HG02973 (cell line): ENCODE results near the gene SIAE.
A peak's percentile ranks its signal among the peaks of the same experiment; 100 is the strongest.

Experiments used
- ATAC-seq: cut with Tn5 transposase; IDR thresholded peaks from one replicate; pipeline ENCODE4 v1.9.1; 2021; ENCODE audit warnings: moderate library complexity; ENCODE audit not compliant: unreplicated experiment

The SIAE gene

DNA sequence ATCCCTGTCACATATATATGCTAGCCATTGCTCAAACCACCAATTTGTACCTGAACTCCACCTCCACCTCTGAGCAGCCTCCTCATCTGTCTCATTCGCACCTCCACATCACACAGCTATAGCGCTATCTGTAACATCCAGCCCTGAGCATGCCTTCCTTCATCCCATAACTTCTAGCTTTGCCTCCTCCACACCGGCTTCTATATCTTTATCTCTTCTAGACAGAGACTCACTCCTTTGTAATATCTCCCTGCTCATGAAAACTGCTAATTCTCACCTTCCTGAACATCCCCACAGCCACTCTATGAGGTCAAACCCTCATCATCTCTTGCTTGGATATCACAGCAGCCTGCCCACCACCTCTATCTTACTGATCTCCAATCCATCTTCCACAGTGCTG lies 5.9 kb downstream of the SIAE start:
- ATAC-seq = no peak

DNA sequence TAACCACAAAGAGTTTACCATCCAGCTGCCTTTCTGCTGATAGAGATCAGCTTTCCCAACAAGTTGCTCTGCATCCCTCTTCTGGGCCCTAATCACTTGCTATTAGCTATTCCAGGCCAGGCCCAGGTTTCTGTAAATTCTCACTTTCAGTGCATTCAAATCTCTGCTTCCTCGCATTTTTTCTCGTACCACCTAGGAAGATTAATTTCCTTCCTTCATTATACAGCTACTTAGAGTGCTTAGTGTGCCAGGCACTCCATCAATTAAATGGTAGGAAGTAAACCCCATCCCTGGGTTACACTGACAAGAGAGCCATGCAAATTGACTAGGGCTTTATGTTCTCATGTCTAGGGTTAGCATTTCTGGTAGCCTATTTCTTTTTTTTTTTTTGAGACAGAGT lies 9.7 kb downstream of the SIAE start:
- no peak for ATAC-seq

DNA sequence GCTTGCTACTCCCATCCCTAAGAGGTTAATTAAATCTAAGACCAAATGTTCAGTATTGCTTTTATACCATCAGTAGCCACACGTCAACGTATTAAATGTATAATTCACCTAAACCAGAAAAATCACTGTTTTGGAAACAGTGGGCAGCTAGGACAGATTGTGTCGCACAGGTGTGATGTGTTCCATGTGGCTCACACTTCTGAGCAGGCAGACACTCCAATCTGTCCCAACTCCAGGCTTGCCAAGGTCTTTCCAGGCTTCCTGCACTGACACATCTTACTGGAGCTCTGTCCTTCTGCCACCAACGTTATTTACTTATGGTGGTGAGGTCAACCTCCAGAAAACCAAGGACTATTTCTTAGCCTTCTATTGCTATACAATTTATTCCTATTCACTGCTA lies 11.4 kb downstream of the SIAE start:
- no peak for ATAC-seq

DNA sequence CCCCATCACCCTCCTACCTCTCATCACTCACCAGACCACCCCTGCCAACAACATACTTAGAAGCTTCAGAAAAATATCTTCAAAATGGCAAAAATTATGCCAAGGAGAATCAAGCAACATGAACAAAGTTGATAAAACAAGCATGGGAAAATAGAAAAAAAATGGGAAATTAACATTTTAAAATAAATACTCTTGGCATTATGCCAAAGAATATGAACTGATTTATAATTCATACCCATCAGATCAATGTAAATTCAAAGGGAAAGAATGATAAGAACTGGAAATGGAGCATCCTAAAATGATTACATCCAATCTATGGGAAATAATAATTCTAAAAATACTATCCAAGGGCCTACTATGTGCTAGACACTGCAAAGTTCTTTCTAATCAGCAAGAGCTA lies 12.0 kb downstream of the SIAE start:
- ATAC-seq = no peak

DNA sequence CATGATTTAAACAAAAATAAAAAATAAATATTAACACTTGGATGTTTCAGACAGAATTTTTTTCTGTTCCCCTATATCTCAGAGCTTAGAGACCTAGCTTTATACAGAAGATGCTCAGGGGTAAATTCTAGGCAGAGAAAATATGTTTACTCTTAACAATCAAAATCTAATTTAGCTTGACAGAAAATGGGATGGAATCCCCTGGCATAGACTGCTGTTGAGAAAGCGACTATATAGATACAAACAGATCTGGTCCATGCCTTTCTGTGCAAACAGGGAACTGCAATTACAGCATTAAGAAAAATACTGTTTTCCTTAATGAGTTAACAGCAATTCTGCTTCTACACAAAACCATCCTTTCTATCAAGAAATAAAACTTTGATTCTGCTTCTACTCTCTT lies 14.6 kb downstream of the SIAE start:
- no peak for ATAC-seq

DNA sequence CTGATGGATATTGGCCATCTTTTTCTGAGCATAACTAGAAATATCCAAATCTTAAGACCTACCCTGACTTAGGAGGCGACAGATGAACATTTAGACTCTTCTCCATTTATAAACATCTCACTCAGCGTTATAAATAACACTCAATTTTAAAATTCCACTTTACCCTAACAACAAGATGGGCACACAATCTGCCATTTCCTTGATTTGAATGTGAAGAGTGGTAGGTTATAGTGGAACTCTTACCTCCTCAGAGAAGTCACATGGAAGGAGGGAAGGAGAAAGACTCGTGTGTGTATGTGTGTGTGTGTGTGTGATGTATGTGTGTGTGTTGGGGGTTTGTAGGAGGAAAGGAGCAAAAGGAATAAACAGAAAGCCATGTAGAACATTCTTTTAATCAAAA lies 15.0 kb downstream of the SIAE start:
- ATAC-seq = no peak

DNA sequence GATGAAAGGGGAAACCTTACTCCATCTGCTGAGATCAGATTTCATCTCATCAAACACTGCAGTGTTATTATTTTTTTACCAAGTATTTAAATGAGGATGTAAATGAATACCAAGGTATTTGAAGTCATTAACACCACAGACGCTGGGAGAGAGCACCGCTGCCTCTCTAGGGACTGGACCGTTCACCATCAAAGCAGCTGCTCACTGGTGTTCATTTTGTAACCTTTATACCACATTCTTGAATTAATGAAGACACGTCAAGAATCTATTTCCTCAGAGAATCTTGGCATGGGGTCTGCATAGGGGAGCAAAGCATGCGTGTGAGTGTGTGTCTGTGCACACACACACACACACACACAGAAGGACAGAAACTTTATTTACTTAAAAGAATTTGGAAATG lies 15.6 kb downstream of the SIAE start:
- no peak for ATAC-seq

DNA sequence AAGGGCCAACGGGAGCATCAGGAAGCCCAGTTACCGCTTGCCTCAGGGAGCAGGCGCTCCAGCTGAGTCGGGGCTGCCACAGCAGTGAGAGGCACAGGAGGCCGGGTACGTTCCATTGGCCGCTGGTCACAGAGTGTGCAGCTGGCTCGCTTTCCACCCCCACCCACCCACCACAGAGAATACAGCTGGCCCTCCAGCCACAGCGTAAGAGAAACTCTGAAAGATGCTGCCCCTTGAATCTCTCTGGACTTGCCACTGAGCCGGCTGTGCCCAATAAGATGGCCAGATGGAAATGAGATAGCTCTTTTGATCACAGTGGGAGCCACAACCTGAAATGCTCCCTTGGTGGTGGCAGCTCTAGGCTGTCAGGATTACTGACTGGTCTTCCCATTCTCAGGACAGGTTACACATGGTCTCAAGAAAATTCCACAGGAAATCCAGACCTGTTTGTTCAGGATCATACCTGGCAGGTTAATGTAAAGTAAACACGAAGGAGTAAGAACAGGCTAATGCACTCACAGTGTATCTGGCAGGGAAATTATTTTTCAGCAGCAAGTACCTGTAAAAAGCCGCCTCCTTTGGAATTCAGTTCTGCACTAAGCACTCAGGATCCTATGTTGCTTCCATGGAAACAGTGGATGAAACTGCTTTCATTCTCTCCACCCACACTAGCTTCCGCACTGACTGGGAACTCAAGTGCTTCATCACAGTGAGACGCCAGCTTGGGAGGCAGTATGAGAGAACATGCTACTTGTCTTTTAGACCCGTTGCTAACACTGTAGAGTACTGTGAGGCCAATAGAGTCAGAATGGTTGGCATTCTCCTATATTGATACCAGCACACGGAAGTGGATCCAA lies 16.5 kb downstream of the SIAE start:
- no peak for ATAC-seq

DNA sequence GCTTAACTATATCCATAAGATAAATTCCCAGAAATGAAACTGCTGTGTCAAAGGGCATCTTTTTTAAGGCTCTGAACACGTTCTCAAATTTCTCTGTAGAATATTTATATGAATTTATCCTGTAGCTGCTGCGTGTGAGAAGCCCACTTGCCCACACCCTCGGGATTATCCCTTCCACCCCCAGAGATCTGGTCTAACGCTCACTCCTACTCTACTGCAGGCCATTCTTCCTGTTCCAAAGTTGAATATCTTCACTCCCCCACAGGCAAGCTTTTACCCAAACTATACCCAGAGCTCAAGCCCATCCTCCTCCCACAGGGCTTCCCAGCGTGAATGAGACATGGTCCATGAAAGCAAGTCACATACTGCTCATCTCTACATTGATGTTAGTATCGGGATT lies 24.9 kb downstream of the SIAE start:
- no peak for ATAC-seq

DNA sequence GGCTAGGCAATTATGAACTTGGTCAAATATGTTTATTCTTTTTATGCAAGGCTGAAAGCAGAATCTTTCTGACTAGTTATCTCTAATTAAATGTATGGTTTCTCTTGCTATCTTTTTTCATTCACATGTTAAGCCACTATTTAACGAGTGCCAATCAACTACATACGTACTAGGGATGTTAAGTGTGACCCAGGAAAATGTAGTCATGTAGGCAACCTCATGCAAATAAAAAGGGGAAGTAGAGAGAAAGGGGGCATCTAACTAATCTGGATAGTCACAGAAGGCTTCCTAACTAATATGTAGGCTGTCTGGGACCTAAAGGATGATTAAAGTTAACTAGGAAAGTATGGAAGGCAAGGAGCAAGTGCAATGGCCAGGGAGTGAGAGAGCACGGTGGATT lies 27.4 kb downstream of the SIAE start:
- peak; percentile 45 for ATAC-seq

DNA sequence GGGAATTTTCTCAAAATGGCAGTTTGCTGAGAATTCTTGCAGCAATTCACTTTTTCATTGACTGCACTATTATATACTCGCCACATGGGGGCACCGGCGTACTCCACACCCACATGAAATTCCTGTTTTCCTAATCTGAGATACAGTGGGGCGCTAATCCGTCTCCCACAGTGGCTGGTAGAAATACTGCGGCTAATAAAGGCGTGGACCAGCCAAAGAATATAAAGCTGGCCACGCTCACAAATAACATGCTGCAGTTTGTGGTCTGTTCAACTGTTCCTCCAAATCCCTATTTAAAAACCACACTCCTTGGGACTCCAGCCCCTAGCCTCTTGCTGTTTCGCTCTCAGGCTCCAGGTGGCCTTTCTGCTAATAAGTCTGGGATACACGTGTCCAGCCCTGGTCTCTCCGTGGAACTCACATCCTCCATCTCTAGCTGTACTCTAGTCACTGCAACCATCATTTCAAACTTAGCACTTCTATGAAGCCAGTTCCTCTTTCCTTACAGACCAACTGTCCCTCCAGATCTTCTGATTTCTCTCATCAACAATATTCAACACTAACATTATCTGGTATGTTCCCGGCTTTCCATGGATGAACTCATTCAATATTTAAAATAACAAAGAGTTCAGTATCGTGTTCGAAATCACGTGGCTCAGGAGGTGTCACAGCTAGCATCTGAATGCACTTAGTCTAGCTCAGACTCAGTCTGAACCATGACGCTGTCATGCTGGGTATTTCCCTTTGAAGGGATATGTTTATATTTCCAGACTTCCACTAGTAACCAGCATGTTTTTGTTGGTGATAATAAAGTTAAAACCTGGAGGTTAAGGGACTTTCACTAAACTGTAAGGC lies 28.9 kb downstream of the SIAE start:
- peak; percentile 58 for ATAC-seq

DNA sequence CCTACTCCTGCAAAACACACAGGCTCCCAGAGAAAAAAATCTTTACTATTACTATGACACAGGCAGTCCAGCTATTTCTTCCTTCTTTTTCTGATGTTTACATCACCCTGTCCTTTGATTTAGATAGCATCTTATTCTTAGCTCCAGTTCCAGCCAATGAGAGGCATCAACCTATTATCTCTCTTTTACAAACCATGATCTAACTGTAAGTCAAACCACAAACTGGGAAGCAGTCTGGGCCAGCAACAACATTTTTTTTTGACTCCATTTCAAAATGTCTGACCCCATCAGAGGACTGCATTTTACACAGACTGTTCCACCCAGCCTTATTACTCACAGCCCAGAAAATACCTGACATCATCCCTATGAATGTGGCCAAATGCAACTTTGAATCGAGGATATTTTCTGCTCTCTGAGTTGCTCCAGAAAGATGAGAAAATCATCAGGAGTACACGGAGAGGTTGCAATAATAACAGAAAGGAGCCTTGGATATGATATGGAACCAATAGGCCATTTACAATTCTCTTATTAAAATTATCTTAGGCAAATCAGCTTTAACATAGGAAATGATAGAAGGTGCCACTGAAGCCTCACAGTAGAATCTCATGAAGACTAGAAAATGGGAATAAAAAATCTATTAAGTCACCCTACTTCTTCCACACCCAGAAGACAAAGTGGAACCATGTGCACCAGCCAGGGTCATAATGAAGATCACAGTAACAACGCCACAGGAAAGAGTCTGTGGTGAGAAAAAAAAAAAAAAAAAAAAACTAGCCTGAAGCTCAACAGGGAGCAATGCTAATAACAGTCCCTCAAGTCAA lies 29.7 kb downstream of the SIAE start:
- no peak for ATAC-seq

DNA sequence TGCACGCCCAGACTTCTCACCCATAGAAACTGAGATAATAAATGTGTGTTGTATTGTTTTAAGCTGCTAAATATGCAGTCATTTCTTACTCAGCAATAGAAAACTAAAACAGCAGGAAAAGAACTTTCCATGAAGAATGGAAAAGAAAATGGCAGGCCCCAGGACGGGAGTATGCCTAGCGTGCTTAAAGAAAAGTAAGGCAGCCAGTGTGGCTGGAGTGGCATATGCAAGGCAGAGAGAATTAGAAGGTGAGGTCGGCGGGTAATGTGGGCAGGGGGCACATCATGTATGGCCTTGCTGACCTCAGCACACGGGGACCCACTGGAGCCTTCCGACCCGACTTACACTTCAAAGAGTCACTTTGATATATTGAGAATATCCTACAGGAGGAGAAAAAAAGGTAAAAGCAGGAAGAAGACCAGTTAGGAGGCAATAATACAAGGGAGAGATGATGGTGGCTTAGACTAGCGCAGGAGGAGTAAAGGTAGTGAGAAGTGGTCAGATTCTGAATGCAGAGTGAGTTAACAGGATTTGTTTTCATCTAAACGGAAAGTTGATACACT lies 30.4 kb downstream of the SIAE start:
- ATAC-seq = no peak

DNA sequence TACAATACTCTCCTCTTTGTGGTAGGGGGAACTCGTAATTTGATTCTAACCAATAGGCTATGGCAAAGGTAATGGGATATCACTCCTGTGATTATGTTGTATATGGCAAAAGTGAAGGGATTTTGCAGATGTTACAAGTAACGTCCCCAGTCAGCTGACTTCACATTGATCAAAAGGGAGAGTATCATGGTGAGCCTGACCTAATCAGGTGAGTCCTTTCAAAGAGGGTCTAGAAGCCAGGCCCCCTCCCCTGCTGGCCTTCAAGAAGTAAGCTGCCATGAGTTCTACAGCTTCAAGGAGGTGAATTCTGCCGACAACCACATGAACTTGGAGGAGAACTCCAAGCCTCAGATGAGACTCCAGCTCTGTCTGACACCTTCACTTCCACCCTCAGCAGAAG lies 30.9 kb downstream of the SIAE start:
- ATAC-seq = no peak

DNA sequence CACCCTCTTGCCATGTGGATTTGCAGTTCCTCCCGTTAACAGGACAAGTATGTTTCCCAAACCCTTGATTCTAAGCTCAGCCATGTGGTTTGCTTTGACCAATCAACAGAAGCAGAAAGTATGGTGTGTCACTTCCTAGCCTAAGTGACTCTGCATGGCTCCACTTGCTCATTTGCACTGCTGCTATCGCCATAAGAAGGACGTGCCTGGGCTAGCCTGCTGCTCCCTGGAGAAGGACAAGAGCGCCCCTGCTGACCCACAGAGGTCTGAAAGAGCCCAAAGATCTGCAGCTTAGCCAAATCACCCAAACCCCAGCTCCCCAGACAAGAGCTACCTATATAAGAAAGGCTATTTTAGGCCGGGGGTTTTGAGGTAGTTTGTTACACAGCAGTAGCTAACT lies 32.9 kb downstream of the SIAE start:
- no peak for ATAC-seq

DNA sequence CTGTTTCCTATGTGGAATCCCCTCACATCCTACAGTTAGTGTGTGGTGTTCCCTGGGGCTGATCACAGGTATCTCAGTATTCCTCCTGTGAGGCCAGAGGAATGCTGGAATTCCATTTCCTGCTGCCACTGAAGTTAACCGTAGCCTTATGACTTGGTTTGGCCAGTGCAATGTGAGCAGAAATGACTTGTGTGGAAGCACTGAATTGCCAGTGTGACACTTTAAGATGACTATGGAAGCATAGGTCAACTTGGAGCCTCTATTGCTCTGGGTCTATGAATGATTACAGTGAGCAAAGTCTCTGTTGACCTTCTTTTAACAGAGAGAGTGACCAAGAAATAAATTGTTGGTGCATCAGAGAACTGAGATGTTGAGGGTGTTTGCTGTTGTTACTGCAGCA lies 34.4 kb downstream of the SIAE start:
- ATAC-seq = no peak

DNA sequence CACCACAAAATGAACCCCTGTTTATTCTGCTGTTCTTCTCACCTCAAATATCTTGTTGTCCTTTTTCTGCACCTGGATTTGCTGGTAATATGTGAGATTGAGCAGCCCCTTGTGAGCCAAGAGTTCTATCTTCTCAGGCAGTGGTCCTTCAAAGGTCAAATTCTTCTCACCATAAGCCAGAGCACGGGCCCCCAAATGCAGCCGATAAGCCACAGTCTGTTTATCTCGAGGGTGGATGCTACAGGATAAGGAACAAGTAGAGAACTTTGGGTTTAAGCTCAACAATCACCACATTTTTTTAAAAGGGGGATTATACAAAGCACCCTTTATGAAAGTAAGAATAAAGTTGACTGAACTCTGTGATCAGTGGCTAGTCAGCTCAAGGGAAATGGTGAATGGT lies 35.0 kb downstream of the SIAE start:
- no peak for ATAC-seq

DNA sequence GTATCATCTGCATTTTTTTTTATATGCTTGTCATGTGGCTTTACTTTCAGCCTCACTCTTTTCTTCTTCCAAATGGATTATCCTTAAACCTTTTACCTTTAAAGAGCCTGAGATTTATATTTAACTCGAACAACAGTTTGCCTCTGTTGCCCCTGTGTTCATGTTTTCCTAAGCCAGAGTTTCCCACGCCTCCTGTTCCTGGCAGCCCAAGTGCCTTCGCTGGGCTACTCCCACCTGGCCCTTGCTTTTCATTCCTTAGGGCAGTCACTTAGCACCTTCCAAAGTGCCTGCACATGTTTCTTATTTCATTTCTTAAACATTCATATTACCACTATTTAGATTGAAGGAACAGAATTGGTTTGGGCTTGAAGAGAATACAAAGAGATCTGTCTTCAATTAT lies 37.6 kb downstream of the SIAE start:
- ATAC-seq = no peak

DNA sequence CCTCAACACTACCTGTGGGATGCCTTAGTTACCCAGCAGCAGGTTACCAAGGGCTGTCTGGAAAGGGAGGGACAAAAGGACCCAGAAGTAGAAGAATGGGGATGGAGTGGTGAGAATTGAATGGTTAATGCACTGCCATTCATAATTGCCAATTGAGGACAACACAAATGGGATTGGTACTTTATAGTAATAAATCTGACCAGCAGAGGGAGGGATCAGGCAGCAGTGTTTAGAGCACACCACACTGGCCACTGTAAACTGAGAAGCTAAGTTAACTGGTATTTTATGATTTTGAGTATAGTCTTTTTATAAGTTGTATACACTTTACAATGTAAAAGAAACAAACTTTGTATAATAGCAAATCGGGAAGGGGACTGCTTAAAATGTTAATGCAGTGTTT lies 40.2 kb downstream of the SIAE start:
- no peak for ATAC-seq

DNA sequence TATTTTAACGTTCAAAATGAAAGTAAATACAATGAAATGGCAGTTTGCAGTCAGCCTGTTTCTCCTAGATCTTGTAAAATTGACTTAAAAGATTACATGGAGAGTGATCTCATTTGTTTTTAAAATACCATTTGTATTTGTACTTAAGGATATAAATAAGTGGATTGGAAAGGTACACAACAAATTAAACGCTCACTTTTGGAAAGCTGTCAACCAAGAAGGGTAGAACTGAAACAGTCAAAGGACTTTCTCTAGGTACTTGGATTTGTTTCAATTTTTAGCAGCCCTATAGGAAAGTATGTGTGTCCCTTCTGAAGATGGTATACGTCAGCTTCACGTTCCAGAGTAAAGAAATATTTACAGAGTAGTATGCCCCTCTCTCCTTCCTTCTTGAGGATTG lies 43.6 kb downstream of the SIAE start:
- no peak for ATAC-seq

DNA sequence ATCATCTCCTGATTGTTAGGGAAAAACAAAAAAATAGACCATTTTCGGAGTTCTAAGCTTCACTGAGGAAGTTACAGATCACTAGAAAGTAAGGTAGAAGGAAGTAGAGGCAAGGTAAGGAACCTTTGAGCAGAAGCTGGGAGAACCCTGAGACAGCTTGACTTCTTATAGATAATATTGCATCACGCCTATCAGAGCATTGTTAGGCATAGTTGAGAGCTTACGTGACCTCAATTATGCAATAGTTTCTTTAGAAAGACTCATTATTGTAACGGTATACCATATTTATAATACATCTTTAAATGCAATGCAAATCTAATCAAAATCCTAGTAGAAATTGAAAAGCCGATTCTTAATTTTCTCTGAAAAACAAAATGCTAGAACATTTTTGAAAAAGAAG lies 46.0 kb downstream of the SIAE start:
- no peak for ATAC-seq
